Measurements from ENCODE around the gene IRX3. TPM values are rescaled to one million over a fixed set of nuclear protein-coding genes. Genes with fewer than 3 reads are reported as not detected.
A peak's percentile ranks its signal among the peaks of the same experiment; 100 is the strongest.

IRX3 gene
- total RNA-seq, 1 experiment from 2014 or later: 17.6 TPM

GRCh38 chr16:54268766-54269165 lies 17.8 kb downstream of the IRX3 start:
- Mint-ChIP-seq H3K36me3 (ENCODE audit: insufficient read depth, unreplicated experiment) (no peaks in the 10 kb centered on the region), H3K4me3 (ENCODE audit: unreplicated experiment) (no peak overlapping the region), H3K27me3 (ENCODE audit: insufficient read depth, unreplicated experiment) (no peaks in the 10 kb centered on the region), H3K9me3 (ENCODE audit: unreplicated experiment) (no peaks in the 10 kb centered on the region), H3K27ac (ENCODE audit: low read depth, unreplicated experiment) (no peak overlapping the region), H3K4me1 (ENCODE audit: insufficient read depth, unreplicated experiment) (peaks cover 12% of the 10 kb centered on the region)
- POLR2A ChIA-PET: interaction anchor here (0.7 to 3.3 kb wide), 3 partner anchors 10 to 61 kb away, joined by 3 to 11 read pairs (median 3); no protein-coding TSS in a partner anchor
- intact Hi-C loops (cut with micrococcal nuclease): no loop called here
- CTCF ChIA-PET: interaction anchor here (0.9 to 1.3 kb wide), 2 partner anchors 12 to 13 kb away, joined by 4 to 7 read pairs; no protein-coding TSS in a partner anchor
- no TSS peak for BruUV-seq (replicated peaks)
- no peak for DNase-seq (ENCODE audit: unreplicated experiment)
- TF ChIP-seq CTCF (IDR thresholded peaks at IDR 0.05; ENCODE audit: unreplicated experiment): no peak

GRCh38 chr16:54268340-54268739 lies 18.2 kb downstream of the IRX3 start:
- Mint-ChIP-seq H3K27me3 (ENCODE audit: insufficient read depth, unreplicated experiment) (no peaks in the 10 kb centered on the region), H3K9me3 (ENCODE audit: unreplicated experiment) (no peaks in the 10 kb centered on the region), H3K36me3 (ENCODE audit: insufficient read depth, unreplicated experiment) (no peaks in the 10 kb centered on the region), H3K27ac (ENCODE audit: low read depth, unreplicated experiment) (no peak overlapping the region), H3K4me1 (ENCODE audit: insufficient read depth, unreplicated experiment) (peaks cover 12% of the 10 kb centered on the region), H3K4me3 (ENCODE audit: unreplicated experiment) (no peak overlapping the region)
- DNase-seq (ENCODE audit: unreplicated experiment): no peak
- no TSS peak for BruUV-seq (replicated peaks)
- POLR2A ChIA-PET: interaction anchor here (0.7 to 3.3 kb wide), 2 partner anchors 10 to 14 kb away, joined by 3 to 11 read pairs; no protein-coding TSS in a partner anchor
- intact Hi-C loops (cut with micrococcal nuclease): no loop called here
- TF ChIP-seq CTCF (IDR thresholded peaks at IDR 0.05; ENCODE audit: unreplicated experiment): no peak
- CTCF ChIA-PET: interaction anchor here (0.9 kb wide), 1 partner anchor 12 kb away, joined by 4 read pairs; no protein-coding TSS in a partner anchor

DNA sequence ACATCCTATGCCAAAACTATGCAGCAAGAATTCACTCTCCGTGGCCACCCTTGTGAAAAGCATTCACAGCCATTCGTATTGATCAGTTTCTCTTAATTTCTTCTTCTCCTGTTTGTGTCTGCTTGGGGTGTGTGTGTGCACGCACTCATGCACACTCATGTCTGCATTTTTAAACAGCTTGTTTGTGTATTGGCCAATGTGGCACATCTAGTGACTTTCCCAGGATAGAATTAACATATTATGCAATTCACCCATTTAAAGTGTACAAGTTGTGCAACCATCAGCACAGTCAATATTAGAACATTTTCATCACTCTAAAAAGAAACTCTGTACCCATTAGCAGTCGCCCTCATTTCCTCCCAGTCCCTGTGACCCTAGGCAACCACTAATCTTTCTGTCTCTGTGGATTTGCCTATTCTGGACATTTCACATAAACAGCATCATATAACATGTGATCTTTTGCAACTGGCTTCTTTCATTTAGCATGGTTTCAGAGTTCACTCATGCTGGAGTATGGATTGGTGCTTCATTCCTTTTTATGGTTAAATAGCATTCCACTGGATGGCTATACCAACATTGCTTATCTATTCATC lies 20.1 kb downstream of the IRX3 start:
- BruUV-seq (replicated peaks): no TSS peak
- CTCF ChIA-PET: interaction anchor here (1.1 kb wide), 1 partner anchor 11 kb away, joined by 5 read pairs; no protein-coding TSS in a partner anchor
- intact Hi-C loops (cut with micrococcal nuclease): no loop called here

More for the DNA sequence above, 20.1 kb downstream of the IRX3 start:
- POLR2A ChIA-PET: interaction anchor here (0.9 to 3.3 kb wide), 8 partner anchors 12 to 665 kb away, joined by 3 to 11 read pairs (median 4); partner anchors contain the start of gene IRX5
- Mint-ChIP-seq H3K27ac (ENCODE audit: low read depth, unreplicated experiment) (peak overlapping the region; percentile 32), H3K27me3 (ENCODE audit: insufficient read depth, unreplicated experiment) (no peaks in the 10 kb centered on the region), H3K36me3 (ENCODE audit: insufficient read depth, unreplicated experiment) (no peaks in the 10 kb centered on the region), H3K9me3 (ENCODE audit: unreplicated experiment) (no peaks in the 10 kb centered on the region), H3K4me1 (ENCODE audit: insufficient read depth, unreplicated experiment) (peaks cover 12% of the 10 kb centered on the region), H3K4me3 (ENCODE audit: unreplicated experiment) (peak overlapping the region; percentile 25)
- peak; percentile 84 for DNase-seq (ENCODE audit: unreplicated experiment)
- TF ChIP-seq CTCF (IDR thresholded peaks at IDR 0.05; ENCODE audit: unreplicated experiment): no peak
